ENCODE results near the gene TMEM132D. TPM values are rescaled to one million over a fixed set of nuclear protein-coding genes. Genes with fewer than 3 reads are reported as not detected.

Gene TMEM132D
- total and polyA plus RNA-seq, 2 of the 8 experiments (the other 6 are each of a cell fraction or from before 2014, with no cell fraction given) = 3.5 to 10.1 TPM

GRCh38 chr12:129607301-129607700 lies 296.5 kb downstream of the TMEM132D start:
- H3K4me1 ChIP-seq (replicated peaks in 1 of 4; ENCODE audit: control insufficient read depth in 3 of 4, insufficient read depth in 4 of 4, low read length in 3 of 4) = peaks cover 2 to 15% (median 8%) of the 10 kb centered on the region in 4 experiments; a peak in 5 of 7 replicates
- no peaks in the 10 kb centered on the region for H3K79me1 ChIP-seq (ENCODE audit: low read depth, low read length)
- no peak overlapping the region for H4K8ac ChIP-seq (ENCODE audit: extremely low read depth, insufficient read depth, low read length)
- no peaks in the 10 kb centered on the region for H3K27me3 ChIP-seq (replicated peaks in 1 of 4; ENCODE audit: control insufficient read depth in 3 of 4, extremely low read depth in 1 of 4, insufficient read depth in 3 of 4, low read length in 3 of 4)
- H3K23me2 ChIP-seq (ENCODE audit: low read depth, low read length) = no peaks in the 10 kb centered on the region
- DNase-seq (ENCODE audit: low read depth in 1 of 2, low spot score in 2 of 2) (peak in 1 of 2 experiments; percentile 15), FAIRE-seq (peak; percentile 50)
- H3K4ac ChIP-seq (replicated peaks; ENCODE audit: insufficient read length, low read depth, low read length) = no peak overlapping the region
- no peak overlapping the region for H4K5ac ChIP-seq (ENCODE audit: insufficient read length, low read depth, low read length)
- H4K91ac ChIP-seq (replicated peaks; ENCODE audit: insufficient read length, low read length) = no peak overlapping the region
- ChIA-PET POLR2A (ENCODE audit: partially characterized antibody) (interaction anchor here (0.6 kb wide), 1 partner anchor 88 kb away, joined by 3 read pairs; no protein-coding TSS in a partner anchor), CTCF (ENCODE audit: partially characterized antibody) (interaction anchor here (0.9 kb wide), 1 partner anchor 413 kb away, joined by 3 read pairs; no protein-coding TSS in a partner anchor)
- no peak overlapping the region for H3K14ac ChIP-seq (ENCODE audit: insufficient read length)
- WGBS, 2 experiments (ENCODE audit: extremely low coverage in 1 of 2, insufficient coverage in 1 of 2, insufficient read length in 1 of 2, insufficient replicate concordance in 2 of 2, low coverage in 1 of 2, low lambda C conversion rate in 2 of 2, missing lambda C conversion rate in 1 of 2) = 62% methylated on average over 7 of the region's 7 CpGs; no CpG with 5 or more reads in 1 of the 2 experiments
- no peaks in the 10 kb centered on the region for H3K9me3 ChIP-seq (ENCODE audit: insufficient read depth in 2 of 2, low read depth in 1 of 2, low read length in 1 of 2)
- no peak overlapping the region for H3K27ac ChIP-seq (ENCODE audit: low read depth, low read length)
- H2AFZ ChIP-seq (ENCODE audit: low read length) = no peak overlapping the region
- H3K79me2 ChIP-seq (ENCODE audit: control insufficient read depth in 1 of 2, insufficient read depth in 2 of 2, low read length in 2 of 2) = no peaks in the 10 kb centered on the region
- H3K4me2 ChIP-seq (ENCODE audit: insufficient read depth in 1 of 2, low read depth in 2 of 2, low read length in 2 of 2) = peak overlapping the region; percentile 8 to 25; a peak in 2 of 4 replicates
- H2BK5ac ChIP-seq (ENCODE audit: low read depth, low read length) = no peak overlapping the region
- no peaks in the 10 kb centered on the region for H3K36me3 ChIP-seq (ENCODE audit: control insufficient read depth in 2 of 4, insufficient read depth in 4 of 4, low read length in 3 of 4)
- no peak overlapping the region for H3K56ac ChIP-seq (replicated peaks; ENCODE audit: insufficient read length, low read depth, low read length)
- no peak overlapping the region for H3K23ac ChIP-seq (ENCODE audit: insufficient read length)
- peak; percentile 66; the same call in 1 of the 2 replicates for TF ChIP-seq TEAD4 (IDR thresholded peaks at IDR 0.05; ENCODE audit: low read depth, low read length)
- no peak for TF ChIP-seq USF2 (IDR thresholded peaks at IDR 0.05; ENCODE audit: low read length)
- no peak for TF ChIP-seq POLR2A (IDR thresholded peaks at IDR 0.05; ENCODE audit: control extremely low read depth in 1 of 2, low read depth in 2 of 2, low read length in 2 of 2)
- no peak for TF ChIP-seq MAFK (IDR thresholded peaks at IDR 0.05; ENCODE audit: low read depth, low read length)
- H3K18ac ChIP-seq (ENCODE audit: extremely low read depth, low read length) = 0 out of 2 replicates have a peak overlapping the region, but pooled peaks have one; percentile 20
- no peaks in the 10 kb centered on the region for H4K20me1 ChIP-seq (replicated peaks in 1 of 2; ENCODE audit: control insufficient read depth in 1 of 2, insufficient read depth in 2 of 2, low read length in 2 of 2)
- H2AK5ac ChIP-seq (ENCODE audit: low read depth, low read length) = 0 out of 2 replicates have a peak overlapping the region, but pooled peaks have one; percentile 76
- H3K9ac ChIP-seq (replicated peaks in 1 of 4; ENCODE audit: extremely low read depth in 1 of 4, low read depth in 3 of 4, low read length in 3 of 4) = no peak overlapping the region
- H2BK120ac ChIP-seq (replicated peaks; ENCODE audit: low read depth, low read length) = no peak overlapping the region
- H2BK15ac ChIP-seq (ENCODE audit: low read length) = no peak overlapping the region
- H2BK12ac ChIP-seq (ENCODE audit: low read depth, low read length) = no peak overlapping the region
- H2BK20ac ChIP-seq (ENCODE audit: low read length) = 0 out of 2 replicates have a peak overlapping the region, but pooled peaks have one; percentile 44
- no peak overlapping the region for H3K4me3 ChIP-seq (ENCODE audit: extremely low read depth in 1 of 4, insufficient read depth in 2 of 4, low read depth in 3 of 4, low read length in 4 of 4)

Measured in H1 (cell line).